Activated T-cell treated with anti-CD3 and anti-CD28 coated beads for 1 hour (primary cell): Measurements from ENCODE around the gene GARNL3.

Experiments used
- DNase-seq: peaks from one replicate; pipeline ENCODE4 v3.0.0-alpha.2; 2020; ENCODE audit warnings: low read depth

GARNL3 gene

DNA sequence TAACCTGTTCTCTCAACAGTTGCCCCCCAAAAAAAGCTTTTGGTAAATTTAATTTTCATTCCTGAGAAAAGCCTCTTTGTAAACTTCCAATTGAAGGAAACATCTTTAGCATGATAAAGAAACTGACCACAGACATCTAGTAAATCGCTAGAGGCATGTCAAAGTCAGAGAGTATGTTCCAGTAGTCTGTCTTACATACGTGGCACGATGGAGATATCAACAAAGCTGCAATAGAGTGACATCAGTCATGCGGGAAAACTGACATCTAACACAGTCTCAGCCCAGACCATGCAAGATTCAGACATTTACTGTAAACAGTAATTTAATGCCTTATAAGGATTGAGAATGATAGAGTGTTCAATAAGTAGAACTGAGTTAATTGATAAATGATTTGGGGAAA is 45.1 kb downstream of the GARNL3 start:
- no peak for DNase-seq

DNA sequence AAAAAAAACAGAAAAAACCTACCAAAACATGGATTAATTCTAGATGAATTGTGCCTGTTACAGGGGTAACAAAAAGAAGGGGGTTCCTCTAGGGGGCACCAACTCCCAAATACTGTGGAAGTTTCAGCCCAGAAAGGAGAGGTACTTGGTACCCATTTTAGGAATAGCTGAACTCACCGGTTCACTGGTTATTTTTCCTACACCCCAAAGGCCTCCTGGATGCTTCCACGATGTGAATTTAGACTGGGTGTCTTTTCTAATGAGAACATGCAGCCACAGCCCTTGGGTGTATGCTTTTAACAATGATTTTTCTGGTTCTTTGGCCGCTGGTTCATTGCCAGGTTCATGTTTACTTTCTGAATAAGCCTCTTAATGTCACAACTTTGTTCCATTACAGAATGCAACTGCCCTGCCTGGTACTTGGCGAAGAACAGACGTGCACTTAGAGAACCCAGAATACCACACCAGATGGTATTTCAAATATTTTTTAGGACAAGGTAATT is 46.7 kb downstream of the GARNL3 start:
- no peak for DNase-seq

DNA sequence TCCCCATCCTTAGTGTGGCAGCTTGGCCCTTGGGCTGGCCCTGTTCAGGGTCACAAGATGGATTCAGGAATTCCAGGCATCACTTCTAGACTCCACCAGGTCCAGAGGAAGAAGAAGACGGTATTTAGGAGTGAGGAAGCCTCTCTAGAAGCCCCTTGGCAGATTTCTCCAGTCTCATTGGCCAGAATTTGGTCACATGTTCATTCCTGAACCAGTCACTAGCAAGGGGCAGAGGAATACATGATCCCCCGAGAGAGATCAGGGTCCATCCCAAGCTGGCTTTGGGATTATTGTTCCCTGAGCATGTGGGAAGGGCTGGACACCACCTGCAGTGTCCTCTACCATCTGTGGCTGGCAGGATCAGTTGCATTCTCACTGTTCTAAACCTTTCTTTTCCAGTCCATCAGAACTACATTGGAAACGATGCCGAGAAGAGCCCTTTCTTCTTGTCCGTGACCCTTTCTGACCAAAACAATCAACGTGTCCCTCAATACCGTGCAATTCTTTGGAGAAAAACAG is 48.5 kb downstream of the GARNL3 start:
- no peak for DNase-seq

DNA sequence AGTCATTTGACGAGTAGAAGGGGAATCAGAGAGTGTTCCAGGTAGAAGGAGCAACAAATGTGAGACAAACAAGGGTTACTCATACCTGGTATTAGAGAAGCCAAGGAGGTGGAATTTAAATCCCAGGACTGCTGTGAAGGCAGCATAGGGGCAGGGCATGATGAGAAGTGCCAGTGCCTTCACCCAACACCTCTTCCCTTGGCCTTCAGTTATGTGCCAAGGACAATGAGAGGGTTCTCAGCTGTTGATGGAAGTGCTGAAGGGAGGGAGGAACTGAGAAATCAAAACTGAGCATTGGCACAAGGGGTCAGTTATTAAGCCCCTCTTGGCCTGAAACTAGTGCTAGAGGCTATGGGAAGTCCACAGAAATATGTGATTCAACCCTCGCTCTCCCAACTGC is 50.3 kb downstream of the GARNL3 start:
- DNase-seq: no peak

DNA sequence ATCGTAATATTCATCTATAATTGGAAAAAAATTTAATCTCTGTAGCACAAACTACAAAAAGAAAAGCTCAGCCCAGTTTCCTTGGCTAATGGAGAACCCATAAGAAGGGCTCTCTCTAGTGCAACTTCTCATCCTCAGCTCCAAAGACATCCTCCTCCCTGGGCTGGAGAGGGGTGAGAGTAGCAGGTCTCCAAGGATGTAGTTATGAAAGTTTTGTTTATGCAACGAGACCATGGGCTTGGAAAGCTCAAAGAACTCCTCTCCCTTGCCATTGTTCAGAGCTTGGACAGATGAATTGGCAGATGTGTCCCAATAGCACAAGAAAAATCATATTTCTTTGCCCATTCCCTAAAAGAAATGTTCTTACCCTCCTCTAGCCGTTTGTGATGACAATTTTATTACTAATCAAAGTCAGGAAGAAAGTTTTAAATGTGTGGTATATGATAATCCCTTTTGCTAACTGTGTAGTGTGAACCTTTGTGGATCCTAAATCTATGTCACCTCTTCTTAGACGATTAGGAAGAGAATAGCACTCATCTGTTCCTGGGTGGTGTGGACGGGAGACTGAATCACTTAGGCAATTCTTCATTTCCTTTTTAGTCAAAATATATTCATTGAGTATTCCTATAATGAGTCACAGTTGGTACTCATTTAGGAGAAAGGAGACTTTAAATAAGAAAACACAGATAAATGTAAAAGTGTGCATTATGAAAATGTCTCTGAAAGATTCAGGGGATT is 52.2 kb downstream of the GARNL3 start:
- no peak for DNase-seq

DNA sequence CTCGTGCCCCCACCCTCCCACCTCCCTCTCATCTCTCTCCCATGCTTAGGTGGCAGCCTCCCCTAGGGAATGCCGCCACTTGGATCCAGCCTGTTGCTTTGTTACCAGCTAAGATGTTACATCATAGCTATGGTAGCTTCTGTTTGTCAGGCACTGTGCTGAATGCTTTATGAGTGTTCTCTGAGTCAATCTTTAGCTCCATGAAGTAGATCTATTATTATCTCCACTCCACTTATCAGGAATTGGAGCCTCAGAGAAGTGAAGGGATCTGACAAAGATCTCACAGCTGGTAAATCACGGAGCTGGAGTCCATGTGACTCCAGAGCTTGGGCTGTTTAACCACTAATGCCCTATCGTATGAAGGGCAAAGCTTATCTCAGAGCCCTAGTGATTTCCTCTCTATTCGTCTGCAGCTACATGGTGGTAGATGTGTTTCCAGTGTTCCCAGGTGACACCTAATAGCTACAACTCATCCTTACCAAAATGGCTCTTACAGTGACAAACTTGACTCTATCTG is 54.1 kb downstream of the GARNL3 start:
- DNase-seq: no peak

DNA sequence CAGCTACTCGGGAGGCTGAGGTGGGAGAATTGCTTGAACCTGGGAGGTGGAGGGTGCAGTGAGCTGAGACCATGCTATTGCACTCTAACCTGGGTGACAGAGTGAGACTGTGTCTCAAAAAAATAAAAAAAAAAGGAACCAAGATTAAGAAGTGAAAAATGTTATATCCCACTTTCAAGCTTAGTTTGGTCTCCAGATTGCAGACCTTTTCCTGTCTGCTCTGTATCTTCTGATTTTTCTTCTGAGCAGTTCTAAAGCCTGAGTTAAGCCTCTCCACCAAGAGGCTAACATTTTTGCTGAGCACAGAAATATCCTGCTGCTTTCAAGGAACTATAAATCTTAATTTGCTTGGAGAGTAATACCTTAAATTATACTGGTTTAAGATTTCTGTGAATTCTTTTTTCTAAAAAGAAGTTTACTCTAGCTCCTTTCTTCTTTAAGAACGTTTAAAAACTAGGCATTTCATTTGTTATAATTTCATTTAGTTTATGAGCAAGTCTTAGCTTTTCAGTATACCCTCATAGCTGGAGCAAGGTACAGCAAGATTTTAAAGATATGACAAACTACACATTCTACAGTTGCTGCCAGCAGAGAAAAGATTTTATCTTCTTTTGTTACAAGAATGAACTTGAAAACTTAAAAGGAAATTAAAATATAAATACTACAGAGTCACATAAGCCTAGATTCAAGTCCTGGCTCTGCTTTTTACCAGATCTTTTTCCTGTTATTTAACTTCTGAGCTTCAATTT is 55.0 kb downstream of the GARNL3 start:
- no peak for DNase-seq

DNA sequence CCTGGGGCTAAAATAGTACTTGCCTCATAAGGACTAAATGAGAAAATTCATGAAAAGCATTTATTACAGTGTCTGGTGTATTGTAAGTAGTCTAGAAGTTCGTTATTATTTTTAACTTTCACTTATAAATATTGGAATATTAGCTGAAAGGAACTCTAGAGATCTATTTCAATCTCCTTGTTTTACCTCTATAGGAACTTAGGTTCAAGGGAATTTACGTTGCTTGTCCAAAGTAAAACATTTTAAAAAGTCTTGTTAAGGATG is 55.5 kb downstream of the GARNL3 start:
- no peak for DNase-seq

DNA sequence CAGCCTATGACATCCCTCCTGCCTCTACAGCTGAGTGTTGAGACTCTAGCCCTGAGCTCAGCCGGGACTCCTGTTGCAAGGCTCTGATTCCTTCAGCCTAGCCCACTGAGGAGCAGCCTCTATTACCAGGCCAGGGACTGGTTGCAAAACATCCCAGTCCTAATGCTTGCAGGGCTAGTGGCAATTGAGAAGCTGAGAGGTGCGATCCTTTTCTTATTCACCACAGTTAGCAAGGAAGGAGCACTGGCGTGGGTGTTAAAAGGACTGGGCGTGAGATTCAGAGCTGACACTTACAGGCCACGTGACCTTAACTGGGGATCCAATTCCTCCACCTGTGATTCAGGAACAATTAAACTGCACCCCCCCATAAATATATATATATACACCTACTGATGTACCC is 58.8 kb downstream of the GARNL3 start:
- no peak for DNase-seq

DNA sequence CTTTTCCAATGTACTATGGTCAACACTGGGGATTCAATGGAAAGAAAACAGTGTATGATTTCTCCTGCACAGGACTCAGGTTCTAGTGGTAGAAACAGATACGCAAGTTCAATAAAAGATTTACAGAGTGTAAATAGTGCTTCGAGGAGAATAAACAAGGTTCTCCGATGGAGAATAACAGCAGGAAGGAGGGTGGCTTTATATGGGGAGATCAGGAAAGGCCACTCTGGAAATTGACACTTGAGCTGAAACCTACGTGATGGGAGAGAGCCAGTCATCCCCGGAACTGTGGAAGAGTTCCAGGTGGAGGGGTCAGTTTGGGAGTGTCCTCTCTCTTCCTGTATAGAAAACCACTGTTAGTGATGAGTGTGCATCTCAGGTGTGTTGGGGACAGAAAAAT is 65.9 kb downstream of the GARNL3 start:
- no peak for DNase-seq

DNA sequence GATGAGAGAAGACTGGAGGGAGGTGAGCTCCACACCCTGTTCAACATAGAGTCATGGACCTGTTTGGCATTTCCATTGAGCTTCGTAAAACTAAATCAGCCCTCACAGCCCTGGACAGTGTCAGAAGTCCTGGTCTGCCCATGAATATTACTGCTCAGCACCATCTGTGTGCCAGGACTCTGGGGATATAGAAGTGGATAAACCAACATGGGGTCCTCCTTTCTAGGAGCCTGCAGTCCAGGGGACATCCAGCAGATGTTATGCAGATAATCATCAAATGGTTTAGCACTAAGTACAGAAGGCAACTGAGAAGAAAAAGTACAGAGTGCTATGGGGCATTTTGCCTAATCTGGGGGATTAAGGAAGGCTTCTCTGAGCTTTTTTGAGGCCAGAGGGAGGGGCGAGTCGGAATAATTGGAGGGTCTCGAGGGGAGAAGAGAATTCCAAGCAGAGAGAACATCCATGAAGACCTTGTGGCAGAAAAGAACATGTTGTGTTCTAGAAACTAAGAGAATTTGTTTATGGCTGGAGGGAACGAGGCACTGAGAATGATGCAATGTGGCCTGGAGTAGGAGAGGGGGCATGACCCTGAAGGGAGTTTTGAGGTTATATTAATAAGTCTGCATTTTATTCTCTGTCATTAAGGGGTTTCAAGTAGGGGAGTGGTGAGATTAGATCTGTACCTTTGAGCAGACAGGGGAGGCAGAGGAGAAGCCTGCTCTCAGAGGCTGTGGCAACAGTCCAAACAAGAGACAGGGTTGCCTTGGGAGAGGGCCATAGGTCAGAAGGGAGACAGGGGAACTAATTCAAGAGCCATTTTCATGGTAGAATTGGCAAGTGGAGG is 68.9 kb downstream of the GARNL3 start:
- DNase-seq: no peak

DNA sequence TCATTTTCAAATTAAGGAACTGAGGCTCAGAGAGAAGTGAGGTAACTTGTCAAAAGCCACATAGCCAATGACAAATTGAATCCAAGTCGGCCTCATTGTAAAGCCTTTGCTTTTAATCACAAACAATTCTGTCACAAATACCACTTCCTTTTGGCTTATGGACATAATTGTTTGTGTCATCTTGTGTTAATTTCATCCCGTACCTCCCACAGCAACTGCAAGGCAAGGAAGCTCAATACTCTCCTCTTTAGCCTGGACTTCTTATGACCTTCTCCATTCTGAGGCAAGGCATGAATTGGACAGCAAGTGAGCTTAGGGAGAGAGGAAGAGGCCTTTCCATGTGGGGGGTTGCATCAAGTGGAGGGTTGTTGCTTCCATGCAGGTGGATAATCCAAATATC is 70.2 kb downstream of the GARNL3 start:
- DNase-seq: no peak

DNA sequence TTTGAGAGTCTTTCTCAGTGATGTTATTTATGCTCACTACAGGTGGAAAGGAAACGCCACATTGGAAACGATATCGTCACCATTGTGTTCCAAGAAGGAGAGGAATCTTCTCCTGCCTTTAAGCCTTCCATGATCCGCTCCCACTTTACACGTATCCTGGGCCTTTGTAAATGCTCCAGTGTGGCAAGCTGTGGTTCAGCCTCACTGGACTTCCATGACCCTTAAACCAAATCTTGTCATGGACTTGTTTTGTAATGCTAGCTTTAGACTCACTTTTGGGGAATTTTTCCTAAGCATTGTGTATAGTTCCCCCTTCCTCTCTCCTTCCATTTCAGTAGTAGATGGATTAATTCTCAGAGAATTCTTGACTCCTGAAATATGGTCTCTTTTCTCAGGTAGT is 71.5 kb downstream of the GARNL3 start:
- DNase-seq: no peak

DNA sequence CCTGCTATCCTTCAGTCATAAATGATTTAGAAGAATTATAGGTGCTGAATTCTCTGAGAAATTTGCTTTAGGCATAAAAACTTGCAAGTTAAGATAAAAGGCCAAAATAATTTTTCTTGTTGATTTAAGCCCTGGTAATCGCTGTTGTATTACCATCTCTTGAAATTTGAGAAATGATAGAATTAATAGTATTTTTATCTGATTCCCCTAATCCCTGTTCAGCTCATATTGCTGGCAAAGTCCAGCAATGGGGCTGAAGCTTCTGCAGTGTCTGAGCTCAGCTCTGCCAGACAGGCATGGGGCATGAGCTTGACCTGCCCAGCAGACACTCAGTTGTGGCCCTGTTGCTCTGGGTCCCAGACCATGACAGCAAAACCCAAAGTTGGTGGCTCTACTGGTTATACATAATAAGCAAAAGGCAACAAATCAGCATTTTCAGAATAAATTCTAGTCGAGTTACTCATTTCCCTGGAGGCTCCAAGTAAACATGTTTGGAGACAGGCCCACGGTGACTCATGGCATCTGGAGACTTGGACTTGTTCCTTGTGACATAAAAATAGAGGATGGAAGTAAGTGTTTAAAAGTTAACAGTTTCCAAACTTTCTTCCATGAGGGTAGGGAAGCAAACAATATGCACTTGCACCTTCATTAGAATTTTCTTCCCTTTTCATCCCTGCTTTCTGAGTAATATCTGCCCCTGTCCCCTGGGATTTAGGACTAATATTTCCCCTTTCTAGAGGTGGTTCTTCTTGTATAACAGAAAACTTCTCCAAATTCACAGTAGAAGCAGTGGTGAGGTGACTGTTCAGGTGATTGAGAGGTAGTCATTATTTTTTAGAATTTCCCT is 72.2 kb downstream of the GARNL3 start:
- no peak for DNase-seq

DNA sequence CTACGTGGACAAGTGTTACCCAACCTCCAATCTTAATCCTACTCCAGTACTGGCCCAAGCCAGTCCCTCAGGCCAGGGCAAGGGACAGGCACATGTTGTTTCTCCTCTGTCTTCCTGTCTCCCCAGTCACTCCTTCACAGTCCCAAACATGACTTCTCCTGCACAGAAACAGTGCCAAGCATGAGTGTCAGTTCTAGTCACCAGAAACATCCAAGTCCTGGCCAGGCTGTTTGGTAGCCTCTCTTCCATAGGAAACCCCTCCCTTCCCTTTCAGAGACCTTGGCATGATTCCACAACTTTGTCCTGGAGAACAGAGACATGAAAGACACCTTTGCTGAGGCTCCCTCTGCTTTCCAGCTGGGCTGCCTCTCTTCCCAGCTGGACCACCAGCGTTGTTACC is 76.1 kb downstream of the GARNL3 start:
- DNase-seq: no peak

DNA sequence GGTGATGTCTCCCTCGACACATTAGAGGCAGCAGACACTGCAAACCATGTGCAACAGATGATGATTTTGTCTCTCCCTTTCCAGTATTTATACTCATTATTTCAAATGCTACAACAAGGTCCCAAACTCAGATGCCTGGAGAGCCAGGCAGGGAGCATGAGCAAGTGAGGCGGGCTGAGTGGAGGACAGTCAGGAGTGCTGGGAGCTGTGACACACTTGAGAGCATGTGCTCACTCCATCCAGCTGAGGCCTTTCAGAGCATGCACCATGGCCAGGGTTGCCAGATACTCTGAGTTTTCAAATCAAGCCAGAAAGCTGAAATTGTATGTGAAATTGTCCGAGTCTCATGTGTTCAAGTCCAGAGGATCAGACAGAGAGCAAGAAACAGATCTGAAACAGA is 76.6 kb downstream of the GARNL3 start:
- no peak for DNase-seq

DNA sequence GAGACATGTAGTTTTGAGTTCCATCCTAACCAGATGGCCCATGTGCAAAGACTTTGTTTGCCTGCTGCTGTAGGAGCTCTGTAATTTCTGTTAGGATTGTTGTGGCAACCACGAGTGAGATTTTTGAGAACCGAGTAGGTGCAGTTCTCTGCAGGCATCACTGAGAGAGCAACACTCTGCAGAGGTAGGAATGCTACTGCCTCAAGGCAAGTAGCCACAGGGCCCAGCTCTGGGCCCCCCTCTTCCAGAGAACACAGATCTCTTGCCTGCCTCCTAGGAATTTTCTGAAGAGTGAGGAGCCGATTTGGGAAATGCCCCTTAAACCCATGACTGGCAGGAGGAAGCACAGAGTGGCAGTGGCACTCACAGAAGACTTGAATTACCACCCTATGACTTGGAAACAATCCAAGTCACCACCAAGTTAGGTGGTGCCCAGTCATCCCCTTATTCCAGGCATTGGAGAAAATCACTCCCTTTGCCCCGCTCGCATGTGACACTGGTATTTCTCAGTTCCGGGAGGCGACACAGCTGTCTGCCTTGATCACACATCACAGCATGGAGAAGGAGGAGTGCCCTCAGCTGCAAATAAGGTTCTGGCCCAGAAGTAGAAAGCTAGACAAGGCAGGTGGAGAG is 79.9 kb downstream of the GARNL3 start:
- no peak for DNase-seq

DNA sequence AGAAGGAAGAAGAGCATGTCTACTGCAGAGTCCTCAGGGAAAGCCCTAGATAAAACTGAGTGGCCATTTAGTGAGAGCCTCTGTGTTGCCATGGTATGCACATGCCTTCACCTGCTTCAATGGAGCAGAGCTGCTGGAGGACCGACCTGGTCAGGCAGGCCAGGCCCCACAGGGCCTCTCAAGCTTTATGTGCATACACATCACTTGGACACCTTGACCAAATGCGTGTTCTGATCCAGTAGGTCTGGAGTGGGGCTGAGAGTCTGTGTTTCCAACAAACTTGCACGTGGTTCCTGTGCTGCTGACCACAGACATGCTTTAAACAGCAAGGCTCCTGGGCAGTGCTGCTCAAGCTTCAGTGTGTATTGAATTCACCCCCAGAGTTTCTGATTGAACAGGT is 81.0 kb downstream of the GARNL3 start:
- no peak for DNase-seq

DNA sequence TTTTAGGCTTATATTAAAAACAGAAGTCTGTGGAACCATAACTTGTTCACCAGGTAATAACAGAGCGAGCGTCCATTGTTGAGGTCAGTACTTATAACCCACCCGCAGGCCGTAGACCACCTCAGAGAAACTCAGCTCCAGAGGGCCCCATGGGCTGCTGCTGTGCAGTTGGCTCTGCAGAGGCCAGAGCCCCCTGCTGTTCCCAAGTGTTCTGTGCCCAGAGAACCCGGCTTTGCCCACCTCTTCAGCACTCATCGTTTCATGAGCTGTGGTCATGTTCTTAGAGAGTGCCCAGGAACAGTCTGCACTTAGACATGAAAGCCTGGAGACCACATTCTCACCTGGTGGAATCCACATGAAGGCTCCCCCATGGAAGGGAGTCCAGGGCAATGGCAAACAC is 82.0 kb downstream of the GARNL3 start:
- DNase-seq: no peak

DNA sequence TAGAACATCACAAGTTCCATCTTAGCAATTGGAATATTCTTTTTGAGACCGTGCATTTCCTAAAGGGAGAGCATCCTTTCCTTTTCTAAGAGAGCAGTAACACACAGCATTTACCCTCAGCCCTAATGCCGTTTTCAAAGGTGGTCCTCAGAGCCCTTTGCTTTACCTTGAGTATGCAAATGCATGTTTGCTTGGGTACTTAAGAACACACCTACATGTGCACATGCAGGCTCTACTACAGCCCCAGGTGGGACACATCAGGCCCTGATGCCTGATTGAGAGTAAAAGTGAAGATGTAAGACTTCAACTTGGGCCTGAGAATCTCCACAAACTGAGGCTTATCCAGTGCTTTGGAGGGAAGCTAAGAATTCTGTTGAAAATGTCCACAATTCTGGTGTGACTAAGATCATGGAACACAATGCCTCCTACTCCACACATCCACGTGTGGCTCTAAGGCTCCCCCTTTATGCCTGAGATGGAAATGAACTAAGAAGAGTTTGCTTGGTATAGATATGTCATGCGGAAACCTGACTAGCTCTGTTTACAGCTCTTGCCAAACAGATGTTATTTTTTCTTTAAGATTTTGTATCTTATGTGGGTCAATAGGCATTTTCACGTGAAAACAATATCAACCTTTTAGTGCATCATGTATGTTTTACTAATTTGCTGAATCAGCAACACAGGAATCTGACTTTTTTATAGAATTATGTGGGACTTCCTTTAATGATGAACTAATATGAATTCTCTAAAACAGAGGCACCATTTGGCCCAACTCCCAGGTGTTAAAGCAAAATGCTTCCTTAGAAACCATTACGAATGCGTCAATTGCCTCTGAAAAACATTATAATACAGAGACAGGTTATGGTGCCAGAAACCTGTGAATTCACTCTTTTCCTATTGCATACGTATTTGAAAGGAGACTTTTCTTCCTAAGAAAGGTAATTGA is 83.5 kb downstream of the GARNL3 start:
- no peak for DNase-seq
